Measurements from ENCODE around the gene CATSPERE. TPM values are rescaled to one million over a fixed set of nuclear protein-coding genes. Genes with fewer than 3 reads are reported as not detected.

Gene CATSPERE
- total and polyA plus RNA-seq, 8 donors: 0.31 to 4.6 (median 0.63) TPM; not detected in 4

DNA sequence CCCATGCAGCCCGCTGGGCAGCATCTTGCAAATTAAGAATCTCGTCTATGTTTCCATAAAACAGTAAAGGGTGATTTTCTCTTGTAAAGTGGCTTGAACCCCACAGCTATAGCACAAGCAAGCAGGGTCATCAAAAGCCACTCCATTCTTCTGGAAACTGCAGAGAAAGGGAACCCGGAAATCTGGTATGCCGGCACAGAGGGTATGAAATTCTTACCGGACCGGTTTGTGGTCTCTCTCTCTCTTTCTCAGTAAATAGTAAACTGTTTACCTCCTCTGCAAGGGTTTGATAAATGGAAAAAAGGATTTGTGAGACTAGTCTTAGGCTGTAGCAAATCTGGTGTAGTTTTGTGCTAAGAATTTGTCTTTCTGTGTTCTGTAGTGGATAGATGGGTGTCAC is 6.7 kb upstream of the CATSPERE start:
- H3K4me1 ChIP-seq: peaks cover 9 to 32% (median 20%) of the 10 kb centered on the region in 4 donors
- H3K4me3 ChIP-seq: no peak overlapping the region
- no peaks in the 10 kb centered on the region for H3K27me3 ChIP-seq
- no peaks in the 10 kb centered on the region for H3K36me3 ChIP-seq
- 34 to 63% (median 46%) methylated on average over 6 of the region's 6 CpGs for WGBS, 5 donors
- TF ChIP-seq POLR2A (IDR thresholded peaks at IDR 0.05) (no peak), EP300 (IDR thresholded peaks at IDR 0.05) (no peak), POLR2AphosphoS5 (IDR thresholded peaks at IDR 0.05) (no peak)
- TF ChIP-seq, protein P1, sequence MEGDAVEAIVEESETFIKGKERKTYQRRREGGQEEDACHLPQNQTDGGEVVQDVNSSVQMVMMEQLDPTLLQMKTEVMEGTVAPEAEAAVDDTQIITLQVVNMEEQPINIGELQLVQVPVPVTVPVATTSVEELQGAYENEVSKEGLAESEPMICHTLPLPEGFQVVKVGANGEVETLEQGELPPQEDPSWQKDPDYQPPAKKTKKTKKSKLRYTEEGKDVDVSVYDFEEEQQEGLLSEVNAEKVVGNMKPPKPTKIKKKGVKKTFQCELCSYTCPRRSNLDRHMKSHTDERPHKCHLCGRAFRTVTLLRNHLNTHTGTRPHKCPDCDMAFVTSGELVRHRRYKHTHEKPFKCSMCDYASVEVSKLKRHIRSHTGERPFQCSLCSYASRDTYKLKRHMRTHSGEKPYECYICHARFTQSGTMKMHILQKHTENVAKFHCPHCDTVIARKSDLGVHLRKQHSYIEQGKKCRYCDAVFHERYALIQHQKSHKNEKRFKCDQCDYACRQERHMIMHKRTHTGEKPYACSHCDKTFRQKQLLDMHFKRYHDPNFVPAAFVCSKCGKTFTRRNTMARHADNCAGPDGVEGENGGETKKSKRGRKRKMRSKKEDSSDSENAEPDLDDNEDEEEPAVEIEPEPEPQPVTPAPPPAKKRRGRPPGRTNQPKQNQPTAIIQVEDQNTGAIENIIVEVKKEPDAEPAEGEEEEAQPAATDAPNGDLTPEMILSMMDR (IDR thresholded peaks at IDR 0.05): no peak
- no peaks in the 10 kb centered on the region for H3K9me3 ChIP-seq
- intact Hi-C loops (cut with DNase I; ENCODE audit: low total_unique reads): no loop called here
- DNase-seq: peak in 1 of 2 donors; percentile 81
- peak overlapping the region in 3 of 5 donors; percentile 11 to 64 (median 17) for H3K27ac ChIP-seq

DNA sequence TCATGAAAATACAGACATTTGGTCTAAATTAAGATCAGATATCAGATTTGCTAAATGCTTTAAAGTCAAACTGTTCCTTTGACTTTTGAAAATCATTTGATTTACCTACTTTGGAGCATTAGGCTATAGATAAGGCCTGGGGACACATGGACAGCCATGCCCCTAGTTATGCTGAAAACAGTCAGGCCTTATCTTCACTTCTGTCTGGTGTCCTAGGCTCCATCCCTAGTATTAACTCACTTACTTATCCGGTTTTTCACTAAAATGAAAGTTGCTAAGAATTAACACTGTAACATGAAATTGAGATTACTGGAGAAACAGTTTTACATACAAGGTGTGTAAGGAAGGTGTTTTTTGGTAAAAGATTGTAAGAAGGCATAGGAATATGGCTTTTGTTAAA is 4.5 kb upstream of the CATSPERE start:
- no peaks in the 10 kb centered on the region for H3K27me3 ChIP-seq
- H3K4me1 ChIP-seq: peaks cover 6 to 34% (median 18%) of the 10 kb centered on the region in 4 donors
- intact Hi-C loops (cut with DNase I; ENCODE audit: low total_unique reads): no loop called here
- H3K36me3 ChIP-seq: no peaks in the 10 kb centered on the region
- no peak for TF ChIP-seq POLR2A (IDR thresholded peaks at IDR 0.05)
- TF ChIP-seq EP300 (IDR thresholded peaks at IDR 0.05): no peak
- TF ChIP-seq POLR2AphosphoS5 (IDR thresholded peaks at IDR 0.05): no peak
- TF ChIP-seq, protein P1 (IDR thresholded peaks at IDR 0.05): no peak
- WGBS, 5 donors: 71 to 86% (median 77%) methylated on average over 1 of the region's 1 CpG
- no peak overlapping the region for H3K27ac ChIP-seq
- no peak overlapping the region for H3K4me3 ChIP-seq
- no peak for DNase-seq
- no peaks in the 10 kb centered on the region for H3K9me3 ChIP-seq

DNA sequence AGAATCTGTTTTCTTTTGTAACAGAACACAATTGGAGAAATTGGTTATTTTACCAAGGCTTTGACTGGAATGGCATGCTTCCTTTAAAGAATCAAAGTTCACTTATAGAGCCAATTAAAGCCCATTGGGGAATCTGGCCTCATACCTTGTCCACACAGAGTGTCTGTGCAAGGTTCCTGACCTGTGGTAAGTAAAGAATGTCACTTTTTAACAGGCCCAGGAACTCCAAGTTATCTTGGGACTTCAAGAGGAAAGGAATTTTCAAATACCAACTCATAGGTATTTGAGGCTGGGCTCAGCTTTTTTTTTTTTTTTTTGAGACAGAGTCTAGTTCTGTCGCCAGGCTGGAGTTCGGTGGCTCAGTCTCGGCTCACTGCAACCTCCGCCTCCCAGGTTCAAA is 2.3 kb upstream of the CATSPERE start:
- 94 to 98% (median 97%) methylated on average over 4 of the region's 4 CpGs for WGBS, 5 donors
- H3K36me3 ChIP-seq: no peaks in the 10 kb centered on the region
- intact Hi-C loops (cut with DNase I; ENCODE audit: low total_unique reads): no loop called here

DNA sequence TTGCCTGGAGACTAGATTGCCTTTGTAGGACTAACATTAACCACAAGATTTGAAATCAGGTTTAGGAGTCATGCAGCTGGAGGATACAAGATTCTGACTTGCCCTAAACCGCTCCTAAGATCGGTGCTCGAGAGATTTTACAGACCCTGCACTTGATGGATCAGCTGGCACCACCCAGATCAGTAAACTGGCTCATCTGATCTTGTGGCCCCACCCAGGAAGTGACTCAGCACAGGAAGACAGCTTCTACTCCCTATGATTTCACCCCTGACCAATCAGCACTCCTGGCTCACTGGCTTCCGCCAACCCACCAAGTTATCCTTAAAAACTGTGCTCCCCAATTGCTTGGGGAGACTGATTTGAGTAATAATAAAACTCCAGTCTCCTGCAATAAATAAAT is 876 bp upstream of the CATSPERE start:
- Histone ChIP-seq H3K27me3 (no peaks in the 10 kb centered on the region), H3K36me3 (no peaks in the 10 kb centered on the region), H3K4me3 (peak overlapping the region in 1 of 4 donors; percentile 59), H3K9me3 (no peaks in the 10 kb centered on the region), H3K27ac (peak overlapping the region in 4 of 5 donors; percentile 86 to 94 (median 93)), H3K4me1 (peaks cover 6 to 21% (median 12%) of the 10 kb centered on the region in 4 donors)
- DNase-seq: no peak
- WGBS, 5 donors: 90 to 97% (median 91%) methylated on average over 4 of the region's 4 CpGs
- intact Hi-C loops (cut with DNase I; ENCODE audit: low total_unique reads): no loop called here
- no peak for TF ChIP-seq POLR2A (IDR thresholded peaks at IDR 0.05)
- no peak for TF ChIP-seq POLR2AphosphoS5 (IDR thresholded peaks at IDR 0.05)
- TF ChIP-seq, protein P1 (IDR thresholded peaks at IDR 0.05): no peak
- TF ChIP-seq EP300 (IDR thresholded peaks at IDR 0.05): no peak

More for the DNA sequence above, 2.3 kb upstream of the CATSPERE start:
- TF ChIP-seq EP300 (IDR thresholded peaks at IDR 0.05): no peak
- TF ChIP-seq, protein P1 (IDR thresholded peaks at IDR 0.05): no peak
- TF ChIP-seq POLR2AphosphoS5 (IDR thresholded peaks at IDR 0.05): no peak
- TF ChIP-seq POLR2A (IDR thresholded peaks at IDR 0.05): no peak
- Histone ChIP-seq H3K4me1 (peaks cover 6 to 32% (median 13%) of the 10 kb centered on the region in 4 donors), H3K27me3 (no peaks in the 10 kb centered on the region), H3K27ac (no peak overlapping the region), H3K9me3 (no peaks in the 10 kb centered on the region), H3K4me3 (no peak overlapping the region)
- DNase-seq: no peak
